LHCN-M2 (cell line): ENCODE measurements around the gene FSTL1. TPM values are rescaled to one million over a fixed set of nuclear protein-coding genes. Genes with fewer than 3 reads are reported as not detected.
"Not testable (repeated sequence)": the region's sequence is repeated elsewhere in the genome, so short reads cannot be mapped to it uniquely, and the experiment has no call there.

ENCODE experiments used
- DNase-seq: peaks from one replicate; pipeline ENCODE4 v3.0.0-alpha.2; 2012; ENCODE audit warnings: low read depth
- total RNA-seq: library from RNA; depleted of rRNA; stranded (reverse); fragments of >200 nt; gene quantifications from 2 replicates; pipeline ENCODE4 v1.2.3, GENCODE V29; 2014

The FSTL1 gene
- total RNA-seq, 1 experiment from 2014 or later = 194 TPM

- DNase-seq = peak; percentile 46
Measured at GRCh38 chr3:120418866-120419490, 31.8 kb downstream of the FSTL1 start.

- DNase-seq = no peak
Measured at GRCh38 chr3:120418446-120418845, 32.3 kb downstream of the FSTL1 start.

GRCh38 chr3:120417272-120417911, 33.4 kb downstream of the FSTL1 start:
- DNase-seq = peak; percentile 98

- DNase-seq = no peak
Measured at GRCh38 chr3:120416868-120417267, 33.9 kb downstream of the FSTL1 start.

GRCh38 chr3:120415756-120416155, 35.0 kb downstream of the FSTL1 start:
- no peak for DNase-seq

- no peak for DNase-seq
Measured at GRCh38 chr3:120410541-120410940, 40.3 kb downstream of the FSTL1 start.

- no peak for DNase-seq
Measured at GRCh38 chr3:120410116-120410515, 40.7 kb downstream of the FSTL1 start.

- DNase-seq = no peak
Measured at GRCh38 chr3:120407508-120408287, 43.1 kb downstream of the FSTL1 start.

- peak; percentile 22 for DNase-seq
Measured at GRCh38 chr3:120404876-120405275, 45.9 kb downstream of the FSTL1 start.

- no peak for DNase-seq
Measured at GRCh38 chr3:120402257-120402656, 48.5 kb downstream of the FSTL1 start.

GRCh38 chr3:120399372-120399771, 51.4 kb downstream of the FSTL1 start:
- no peak for DNase-seq

GRCh38 chr3:120396469-120396868, 54.3 kb downstream of the FSTL1 start:
- no peak for DNase-seq

- no peak for DNase-seq
Measured at GRCh38 chr3:120394347-120394746, 56.4 kb downstream of the FSTL1 start.

- no peak for DNase-seq
Measured at GRCh38 chr3:120393761-120394160, 57.0 kb downstream of the FSTL1 start.

GRCh38 chr3:120393243-120393642, 57.5 kb downstream of the FSTL1 start:
- no peak for DNase-seq

GRCh38 chr3:120382941-120383447, 67.8 kb downstream of the FSTL1 start:
- no peak for DNase-seq

GRCh38 chr3:120381503-120381902, 69.3 kb downstream of the FSTL1 start:
- DNase-seq = no peak

GRCh38 chr3:120377948-120378347, 72.8 kb downstream of the FSTL1 start:
- not testable (repeated sequence) for DNase-seq

GRCh38 chr3:120370463-120370862, 80.3 kb downstream of the FSTL1 start:
- DNase-seq = no peak

- no peak for DNase-seq
Measured at GRCh38 chr3:120369037-120369467, 81.7 kb downstream of the FSTL1 start.

GRCh38 chr3:120368172-120368571, 82.6 kb downstream of the FSTL1 start:
- DNase-seq = no peak

GRCh38 chr3:120364821-120365220, 86.0 kb downstream of the FSTL1 start:
- peak; percentile 40 for DNase-seq
